GM18508 (cell line): ENCODE data around the gene CTPS1.

Experiments used
- ATAC-seq: cut with Tn5 transposase; IDR thresholded peaks from one replicate; pipeline ENCODE4 v1.9.1; 2021; ENCODE audit warnings: moderate number of reproducible peaks; ENCODE audit not compliant: insufficient read depth, unreplicated experiment

The CTPS1 gene

DNA sequence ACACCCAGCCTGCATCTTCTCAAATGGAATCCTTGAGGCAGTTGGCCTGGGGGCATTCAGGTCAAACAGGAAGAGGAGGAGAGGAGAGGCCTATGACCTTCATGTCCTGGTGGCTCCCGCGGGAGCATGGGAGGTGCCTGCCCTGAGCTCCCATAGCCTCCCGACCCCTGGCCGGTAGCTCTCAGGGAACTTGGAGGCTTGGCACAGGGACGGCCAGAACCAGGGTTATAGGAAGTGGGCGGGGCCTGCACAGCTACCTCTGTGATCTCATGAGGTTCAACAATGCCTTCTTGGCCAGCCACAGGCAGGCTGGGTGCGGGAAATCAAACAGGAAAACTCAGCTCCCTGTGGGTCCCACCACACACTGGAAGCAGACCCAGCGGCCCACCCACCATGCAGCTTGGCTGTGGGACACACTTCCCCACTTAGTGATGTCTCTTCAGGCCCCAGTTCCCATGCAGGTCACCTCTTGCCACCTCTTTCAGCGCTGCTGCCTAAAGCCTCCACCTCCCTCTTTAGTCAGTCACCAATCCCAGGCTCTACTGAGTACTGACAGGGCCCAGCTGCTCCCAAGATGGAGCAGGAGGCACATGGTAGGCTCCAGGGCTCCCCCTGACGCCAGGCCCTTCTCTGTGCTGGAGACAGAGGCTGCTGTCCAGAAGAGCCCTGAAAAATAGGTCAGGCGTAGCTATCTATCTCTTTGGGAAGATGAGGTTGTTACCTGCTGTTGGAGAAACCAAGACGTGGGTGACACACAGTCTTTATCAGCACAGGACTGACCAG is 42.2 kb downstream of the CTPS1 start, which contains the start of gene SLFNL1:
Gene SLFNL1 (minus strand): TSS at position 200 of the 783 bp plus-strand sequence. CDS start 1,065 bp downstream, outside the sequence.
- ATAC-seq = no peak

DNA sequence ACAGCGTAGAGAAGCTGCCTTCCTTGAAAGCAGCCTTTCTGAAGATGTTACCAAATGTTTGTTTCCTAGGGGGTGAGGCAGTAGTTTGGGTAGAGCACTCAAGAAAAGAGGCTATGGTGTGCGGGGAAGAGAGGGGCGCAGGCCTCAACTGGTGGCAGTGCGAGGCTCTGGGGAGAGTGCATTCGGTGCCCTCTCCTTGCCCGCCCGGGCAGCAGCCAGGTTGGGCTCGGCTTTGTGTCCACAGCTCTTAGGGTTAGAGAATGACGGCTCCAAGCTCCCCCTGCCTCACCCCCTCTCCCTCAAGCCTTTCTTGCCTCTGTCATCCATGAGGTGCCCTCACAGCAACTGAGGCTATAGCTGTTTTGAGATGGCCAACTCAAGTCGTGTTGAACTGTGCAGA is 42.9 kb downstream of the CTPS1 start:
- no peak for ATAC-seq

DNA sequence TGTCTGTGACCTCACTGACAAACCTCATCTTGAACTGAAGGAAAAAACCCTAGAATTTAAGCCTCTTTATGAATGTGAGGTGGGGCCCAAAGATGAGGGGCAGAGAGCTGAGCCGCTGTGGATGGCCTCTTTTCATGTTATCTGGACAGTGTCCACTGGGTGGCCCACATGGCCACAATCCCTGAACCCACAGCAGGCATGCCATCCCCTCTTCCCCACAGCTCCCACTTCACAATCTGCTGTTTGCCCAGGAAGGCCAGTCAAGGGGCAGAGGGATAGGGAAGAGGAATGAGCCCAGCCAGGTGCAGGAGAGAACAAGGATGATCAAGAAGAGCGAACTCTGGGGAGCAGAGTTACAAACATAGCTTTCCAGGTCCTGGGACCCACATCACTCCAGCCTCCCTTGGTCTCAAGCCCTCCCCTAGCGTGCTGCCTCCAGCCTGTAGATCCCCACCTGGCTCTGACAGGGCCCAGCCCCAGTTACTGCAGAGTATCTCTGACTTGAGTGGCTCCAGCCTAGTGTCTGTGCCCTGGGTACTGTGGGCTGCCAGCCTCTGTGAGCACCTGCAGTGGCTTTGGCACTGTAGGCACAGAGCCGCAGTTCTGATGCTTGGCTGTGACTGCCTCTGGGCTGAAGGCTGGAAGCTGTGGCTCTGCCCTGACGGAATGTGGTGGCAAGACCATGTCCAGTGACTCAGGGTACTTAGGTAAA is 43.9 kb downstream of the CTPS1 start:
- no peak for ATAC-seq

DNA sequence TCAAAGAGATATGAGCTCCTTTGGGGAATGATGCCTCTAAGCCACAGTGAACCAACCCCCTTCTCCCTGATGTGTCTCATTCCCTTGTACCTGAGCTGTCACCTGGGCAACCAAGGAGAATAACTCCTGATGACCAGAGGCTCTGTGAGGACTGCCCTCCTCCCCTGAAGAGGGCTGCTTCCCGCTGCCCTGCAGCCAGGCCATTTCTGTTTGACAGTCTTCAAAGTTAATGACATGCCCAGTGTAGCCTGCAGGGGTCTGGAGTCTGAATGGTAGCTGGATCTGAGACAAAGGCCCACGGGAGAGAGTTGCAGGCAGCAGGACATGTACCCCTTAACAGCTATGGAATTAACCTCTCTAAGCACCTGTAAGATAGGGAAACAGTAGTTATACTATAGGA is 45.5 kb downstream of the CTPS1 start:
- no peak for ATAC-seq

DNA sequence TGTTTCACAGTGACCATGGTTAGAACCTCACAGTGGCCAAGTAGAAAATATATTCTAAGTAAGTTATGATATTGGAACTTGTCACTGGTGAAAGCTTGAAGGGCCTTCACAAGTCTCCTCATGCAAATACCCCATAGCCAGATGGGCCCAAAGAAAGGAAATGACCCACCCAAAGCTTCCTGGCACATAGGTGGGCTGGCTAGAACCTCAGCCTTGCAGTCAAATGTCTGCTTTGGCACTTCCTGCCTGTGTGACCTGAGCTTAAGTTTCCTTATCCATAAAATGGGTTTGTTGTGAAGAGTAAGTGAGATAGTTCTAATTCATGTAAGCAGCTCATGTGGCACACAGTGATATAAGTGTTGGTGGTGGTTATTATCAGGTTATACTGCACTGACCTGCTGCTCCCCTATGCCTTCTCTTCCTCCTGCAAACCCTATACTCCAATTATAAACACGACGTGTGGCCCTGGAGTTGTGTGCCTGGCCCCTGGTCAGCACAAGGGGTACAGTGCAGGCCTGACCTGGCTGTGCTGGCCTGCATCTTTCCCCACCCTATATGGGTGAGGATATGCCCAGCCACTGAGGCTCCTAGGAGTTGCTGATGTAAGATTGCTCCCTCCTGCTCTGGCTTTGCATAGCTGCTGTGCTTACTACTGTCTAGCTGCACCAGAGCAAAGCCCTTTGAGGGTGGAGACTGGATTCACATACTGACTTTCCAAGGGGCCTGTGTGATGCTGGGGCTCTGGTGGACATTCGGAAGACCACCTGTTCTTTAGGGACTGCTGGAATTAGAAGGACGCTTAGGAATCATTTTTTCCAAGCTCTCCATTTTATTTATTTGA is 46.7 kb downstream of the CTPS1 start:
- no peak for ATAC-seq

DNA sequence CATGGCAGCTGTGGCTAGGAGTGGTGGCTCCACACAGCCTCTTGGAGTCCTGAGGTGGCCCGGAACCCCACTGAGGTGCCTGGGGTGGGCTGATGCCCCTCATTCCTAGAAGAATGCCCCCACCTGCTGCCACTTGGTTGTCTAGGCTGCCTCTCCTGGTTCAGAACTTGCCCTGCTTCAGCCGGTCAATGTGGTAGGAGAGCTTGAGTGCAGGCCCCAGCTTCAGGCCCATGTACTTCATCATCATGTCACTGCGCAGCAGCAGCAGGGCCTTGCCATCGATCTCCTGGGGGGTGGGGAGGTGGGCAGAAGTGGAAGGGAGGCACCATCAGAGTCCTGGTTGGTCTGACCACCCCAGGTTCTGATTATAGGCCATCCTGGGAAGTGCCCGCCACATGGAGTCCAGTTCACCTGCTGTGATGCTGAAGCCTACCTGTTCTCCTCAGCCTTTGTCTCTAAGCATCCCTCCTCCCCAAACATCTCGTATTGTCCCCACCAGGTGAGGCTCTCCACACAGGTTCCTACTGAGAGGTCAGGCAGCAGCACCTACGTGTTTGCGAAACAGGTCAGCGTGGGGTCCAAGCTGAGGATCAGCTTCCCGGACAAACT is 48.6 kb downstream of the CTPS1 start:
- ATAC-seq = no peak

DNA sequence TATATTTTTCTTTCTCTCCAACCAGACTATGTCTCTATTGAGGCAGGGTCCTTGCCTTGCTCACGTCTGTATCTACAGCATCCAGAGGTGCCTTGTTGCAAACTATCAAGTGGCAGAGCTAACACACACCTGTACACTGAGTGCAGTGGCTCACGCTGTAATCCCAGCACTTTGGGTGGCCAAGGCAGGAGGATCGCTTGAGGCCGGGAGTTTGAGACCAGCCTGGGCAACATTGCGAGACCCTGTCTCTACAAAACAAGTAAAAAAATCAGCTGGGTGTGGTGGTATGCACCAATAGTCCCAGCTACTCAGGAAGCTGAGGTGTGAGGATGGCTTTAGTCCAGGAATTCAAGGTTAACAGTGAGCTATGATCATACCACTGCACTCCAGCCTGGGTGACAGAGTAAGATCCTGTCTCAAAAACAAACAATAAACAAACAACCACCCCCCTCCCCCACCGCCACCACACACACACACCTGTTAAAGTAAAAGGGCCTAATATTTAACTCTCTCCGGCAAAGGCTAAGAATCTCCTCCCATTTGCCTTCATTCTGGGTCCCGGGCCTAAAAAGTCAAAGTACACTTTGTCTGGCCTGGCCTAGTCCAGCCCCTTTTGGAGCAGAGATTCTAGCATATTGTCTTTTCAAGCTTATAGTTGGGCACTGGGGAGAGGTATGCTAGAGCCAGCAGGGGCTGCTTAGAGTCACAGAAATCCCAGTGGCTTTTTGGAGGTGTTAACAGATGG is 51.5 kb downstream of the CTPS1 start:
- no peak for ATAC-seq

DNA sequence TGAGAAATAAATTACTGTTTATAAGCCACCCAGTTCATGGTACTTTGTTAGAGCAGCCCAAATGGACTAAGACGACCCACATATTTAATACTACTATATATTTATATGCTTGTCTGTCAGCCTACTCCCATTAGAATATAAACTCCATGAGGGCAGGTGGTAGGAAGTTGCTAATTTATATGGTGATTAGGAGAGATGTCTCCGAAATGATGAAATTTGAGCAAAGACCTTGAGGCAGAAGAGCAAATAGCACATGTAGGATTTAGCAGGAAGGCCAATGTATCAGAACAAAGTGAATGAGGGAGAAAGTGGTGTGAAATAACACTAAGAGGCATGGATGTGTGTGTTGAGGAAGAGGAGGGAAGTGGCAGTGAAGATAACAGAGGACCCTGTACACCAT is 52.7 kb downstream of the CTPS1 start:
- no peak for ATAC-seq

DNA sequence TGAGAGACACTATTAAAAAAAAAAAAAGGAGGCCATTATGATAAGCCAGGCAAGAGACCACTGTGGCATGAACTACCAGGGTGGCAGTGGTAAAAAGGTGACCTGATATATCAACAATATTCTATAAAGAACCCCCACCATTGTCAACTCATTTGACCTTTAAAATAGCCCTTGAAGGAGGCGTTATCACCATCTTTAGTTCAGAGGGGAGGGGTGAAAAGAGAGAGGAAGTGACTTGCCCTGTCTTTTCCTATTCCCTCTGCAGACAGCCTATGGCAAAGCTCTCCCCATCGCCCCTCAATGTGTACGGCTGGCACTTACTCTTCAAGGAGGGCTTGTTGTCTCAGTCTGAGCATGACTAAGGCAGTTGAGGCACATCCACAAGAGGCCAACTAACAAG is 53.8 kb downstream of the CTPS1 start:
- ATAC-seq = no peak

DNA sequence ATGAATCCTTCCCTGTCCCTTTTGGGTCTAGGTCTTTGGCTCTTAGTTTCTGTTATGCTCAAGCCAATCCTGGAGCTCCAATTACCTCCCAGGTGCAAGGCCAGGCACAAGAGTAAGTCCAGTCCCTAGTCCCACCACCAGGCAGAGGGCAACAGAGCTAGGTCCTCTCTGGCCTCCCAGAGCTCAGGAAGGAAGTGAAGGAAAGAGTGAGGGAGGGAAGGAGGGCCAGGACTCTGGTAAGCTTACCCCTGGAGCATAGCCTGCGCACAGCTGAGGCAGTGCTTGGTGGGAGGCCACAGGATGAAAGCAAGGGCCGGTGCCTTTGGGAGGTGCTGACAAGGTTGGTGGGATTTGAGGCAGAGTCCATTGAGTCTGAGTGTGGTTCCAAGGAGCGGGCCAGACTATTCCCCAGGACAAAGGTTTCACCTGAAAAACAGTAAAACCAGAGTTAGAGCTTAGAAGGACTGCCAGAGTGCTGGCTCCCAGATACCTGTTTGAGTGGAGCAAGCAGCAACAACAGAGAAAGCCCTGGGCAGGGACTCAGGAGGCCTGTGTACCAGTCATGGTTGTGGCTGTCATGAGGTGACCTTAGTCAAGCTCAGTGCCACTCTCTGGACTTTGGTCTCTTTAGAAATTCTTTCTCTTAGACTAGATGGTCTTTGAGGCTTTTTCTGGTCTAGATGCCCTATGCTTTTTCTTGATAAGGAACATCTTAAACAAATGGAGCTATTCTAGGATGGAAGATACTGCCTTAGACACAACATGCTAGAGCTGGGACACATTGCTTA is 57.8 kb downstream of the CTPS1 start:
- ATAC-seq = no peak

DNA sequence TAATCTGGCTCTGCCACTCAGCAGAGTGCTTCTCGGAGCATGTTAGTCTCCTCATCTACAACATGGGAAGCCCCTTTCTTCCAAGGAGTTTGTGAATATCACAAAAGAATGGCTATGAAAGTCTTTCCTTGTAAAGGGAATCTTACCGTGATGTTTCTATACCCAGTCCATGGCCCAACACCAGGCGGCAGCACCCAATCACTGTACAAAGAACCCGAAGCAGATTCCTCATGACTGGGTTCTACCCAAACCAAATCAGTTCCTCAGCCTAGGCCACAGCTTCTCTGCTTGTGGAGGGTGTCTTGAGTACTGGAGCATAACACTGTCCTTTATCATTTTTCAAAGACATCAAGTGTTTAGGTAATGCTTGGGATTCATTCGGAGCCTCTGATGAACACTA is 58.6 kb downstream of the CTPS1 start:
- no peak for ATAC-seq

DNA sequence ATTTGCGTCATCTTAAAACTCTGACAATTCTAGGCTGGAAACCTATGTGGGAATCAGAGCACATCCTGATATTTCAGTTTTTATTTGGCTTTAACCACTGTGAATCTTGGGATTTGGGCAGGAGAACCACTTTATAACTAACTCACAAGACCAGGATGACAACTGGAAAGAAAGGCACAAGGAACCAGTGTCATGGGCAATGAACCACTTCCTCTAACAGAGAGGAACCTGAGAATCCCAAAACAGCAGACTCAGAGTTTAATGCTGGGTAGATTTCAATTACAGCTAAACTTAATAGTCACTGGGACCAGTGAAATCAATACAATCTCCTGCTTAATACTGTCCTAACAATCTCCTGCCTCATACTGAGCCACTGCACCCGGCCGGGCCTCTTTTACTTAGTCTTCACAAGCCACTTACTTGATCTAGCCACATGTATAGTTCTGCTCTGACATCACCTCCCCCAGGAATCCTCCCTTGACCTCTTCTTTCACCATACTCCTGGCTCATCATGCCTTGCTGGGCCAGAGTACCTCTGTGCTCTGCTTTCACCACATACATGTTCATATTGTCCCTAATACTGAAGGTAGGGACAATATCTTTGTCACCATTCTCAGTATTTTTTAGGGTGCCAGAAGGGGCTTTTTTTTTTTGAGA is 62.2 kb downstream of the CTPS1 start:
- no peak for ATAC-seq

DNA sequence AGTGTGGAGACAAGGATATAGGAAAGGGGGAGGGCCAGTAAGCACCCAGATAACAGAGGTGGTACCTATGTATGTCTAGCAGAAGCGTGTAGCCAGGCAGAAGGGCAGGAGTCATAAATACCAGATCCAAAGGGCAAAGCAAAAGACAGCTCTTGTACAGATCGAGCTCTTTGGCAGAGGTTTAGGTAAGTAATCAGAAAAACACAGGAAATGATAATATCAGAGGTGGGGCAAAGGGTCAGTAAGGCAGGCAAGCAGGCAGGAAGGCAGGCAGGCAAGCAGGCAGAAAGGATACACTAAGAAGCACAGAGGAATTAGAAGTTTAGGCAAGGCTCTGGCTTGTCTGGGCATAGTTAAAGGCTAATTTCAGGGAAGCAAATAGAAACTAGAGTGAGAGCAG is 64.7 kb downstream of the CTPS1 start:
- no peak for ATAC-seq

DNA sequence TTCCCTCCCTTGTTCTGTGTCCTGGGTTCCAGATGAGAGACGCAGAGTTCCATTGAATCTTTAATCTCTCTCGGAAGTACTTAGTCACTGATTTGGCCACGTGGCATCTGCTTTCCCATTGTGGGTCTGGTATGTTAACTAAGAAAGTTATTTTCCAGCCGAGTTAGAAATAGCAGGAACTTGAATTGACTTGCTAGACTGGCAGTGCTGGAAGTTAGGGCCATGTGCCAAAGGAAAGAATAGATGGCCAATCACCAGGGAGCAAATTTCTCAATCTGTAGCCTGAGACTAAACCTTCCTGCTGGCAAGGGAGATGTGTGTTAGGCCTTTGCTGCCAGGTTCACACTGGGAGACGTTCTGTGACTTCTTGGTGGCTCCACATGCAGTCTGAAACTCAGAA is 66.2 kb downstream of the CTPS1 start:
- ATAC-seq = no peak

DNA sequence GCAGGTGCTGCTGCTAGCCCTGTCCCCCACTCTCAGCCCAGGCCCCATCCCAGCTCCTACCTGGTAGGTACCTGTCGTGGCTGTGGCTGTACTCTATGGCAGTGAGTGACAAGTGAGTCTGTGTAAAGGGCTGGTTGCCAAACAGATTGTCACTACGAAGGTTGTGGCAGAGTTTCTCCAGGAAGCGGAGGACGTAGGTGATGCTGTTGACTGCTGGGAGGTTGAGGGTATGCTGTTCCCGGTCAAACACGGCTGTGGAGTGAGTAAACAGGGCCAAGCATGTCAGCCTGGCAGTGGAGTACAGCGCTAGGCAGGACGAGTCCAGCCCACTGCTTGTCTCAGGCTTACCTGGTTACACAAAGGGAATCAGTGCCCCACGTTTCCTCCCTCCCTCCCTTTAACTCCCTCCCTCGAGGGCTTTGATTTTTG is 66.9 kb downstream of the CTPS1 start:
- no peak for ATAC-seq

DNA sequence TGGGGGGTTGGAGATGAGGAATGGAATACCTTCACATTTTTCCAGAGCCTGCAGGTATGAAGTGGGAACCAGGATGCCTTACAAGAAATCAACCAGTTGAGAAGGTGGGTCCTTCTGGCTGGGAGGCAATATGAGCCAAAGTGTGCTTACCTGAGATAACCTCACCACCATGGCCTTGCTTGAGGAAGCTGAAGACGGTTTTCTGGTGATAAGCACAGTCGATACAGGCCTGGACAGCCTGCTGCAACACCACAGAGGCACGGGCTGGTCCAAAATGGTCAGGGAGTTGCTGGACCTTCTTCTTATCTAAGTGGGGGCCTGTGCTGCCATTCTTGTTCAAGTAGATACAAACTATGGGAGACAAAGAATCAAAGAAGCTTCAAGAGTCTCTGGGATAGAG is 69.0 kb downstream of the CTPS1 start:
- ATAC-seq = no peak

DNA sequence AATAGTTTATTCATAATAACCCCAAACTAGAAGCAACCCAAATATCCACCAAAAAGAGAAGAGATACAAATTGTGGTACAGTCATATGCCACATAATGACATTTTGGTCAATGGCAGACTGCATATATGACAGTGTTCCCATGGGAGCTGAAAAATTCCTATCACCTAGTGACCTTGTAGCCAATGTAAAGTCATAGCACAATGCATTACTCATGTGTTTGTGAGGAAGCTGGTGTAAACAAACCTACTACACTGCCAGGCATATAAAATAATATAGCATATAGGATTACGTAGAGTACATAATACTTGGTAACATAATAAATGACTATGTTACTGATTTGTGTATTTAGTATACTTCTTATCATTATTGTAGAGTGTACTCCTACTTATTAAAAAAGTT is 71.5 kb downstream of the CTPS1 start:
- ATAC-seq = no peak

DNA sequence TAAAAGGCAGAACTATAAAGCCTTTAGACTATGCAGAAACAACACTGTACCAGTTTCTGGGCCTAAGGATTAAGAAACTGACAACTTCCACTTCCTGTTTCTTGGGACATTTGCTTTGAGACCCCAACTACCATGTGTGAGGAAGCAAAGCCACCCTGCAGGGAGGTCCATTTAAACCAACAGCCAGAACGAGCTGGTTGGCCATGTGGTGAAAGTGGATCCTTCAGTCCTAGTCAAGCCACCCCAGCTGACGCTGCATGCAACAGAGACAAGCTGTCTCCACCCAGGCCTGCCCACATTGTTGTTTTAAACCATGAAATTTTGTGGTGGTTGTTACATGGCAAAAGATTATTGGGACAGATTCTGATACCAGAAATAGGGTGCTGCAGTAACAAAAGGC is 73.8 kb downstream of the CTPS1 start:
- no peak for ATAC-seq

DNA sequence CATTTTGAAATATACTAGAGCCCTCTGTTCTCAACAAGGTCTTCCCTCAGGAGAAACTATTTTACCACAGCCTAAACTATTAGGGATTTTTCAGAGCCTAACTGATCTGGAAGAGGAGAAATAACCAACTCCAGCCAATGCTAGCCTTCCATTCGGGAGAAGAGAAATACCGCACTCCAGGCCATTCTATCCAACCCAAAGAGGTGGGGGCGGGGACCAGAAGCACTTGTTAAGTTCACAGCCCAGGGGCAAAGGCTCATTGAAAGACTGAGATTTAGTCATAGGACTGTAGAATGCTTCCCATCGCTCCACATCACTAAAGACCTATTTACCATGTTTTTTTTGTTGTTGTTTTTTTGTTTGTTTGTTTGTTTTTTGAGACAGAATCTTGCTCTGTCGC is 77.4 kb downstream of the CTPS1 start:
- ATAC-seq = no peak
